Epithelial cell of proximal tubule (primary cell): ENCODE measurements around the gene ATG16L1. TPM values are rescaled to one million over a fixed set of nuclear protein-coding genes. Genes with fewer than 3 reads are reported as not detected.

ENCODE experiments used
- DNase-seq: peaks from one replicate; pipeline ENCODE4 v3.0.0-alpha.2; 2011; ENCODE audit warnings: low read depth
- H3K4me3 ChIP-seq: 2 replicates; pipeline ENCODE4 v1.5.1; 2011; ENCODE audit warnings: low read depth, mild to moderate bottlenecking, low read length
- CTCF ChIP-seq: conservative IDR thresholded peaks from 2 replicates; pipeline ENCODE4 v1.5.1; 2012; ENCODE audit warnings: low read depth, mild to moderate bottlenecking, low read length
- total RNA-seq: library from RNA; depleted of rRNA; stranded (reverse); fragments of >200 nt; gene quantifications from 2 replicates; pipeline ENCODE4 v1.2.3, GENCODE V29; 2015

Gene ATG16L1
- total RNA-seq, 1 donor from 2014 or later: 29.9 TPM

- TF ChIP-seq CTCF: no peak
- DNase-seq: no peak
- no peak overlapping the region for H3K4me3 ChIP-seq
Measured at GRCh38 chr2:233311241-233311926, 59.9 kb downstream of the ATG16L1 start.

- DNase-seq: no peak
- no peak for TF ChIP-seq CTCF
- no peak overlapping the region for H3K4me3 ChIP-seq
Measured at GRCh38 chr2:233312874-233313273, 61.4 kb downstream of the ATG16L1 start.

GRCh38 chr2:233314180-233314925, 62.9 kb downstream of the ATG16L1 start:
- no peak for TF ChIP-seq CTCF
- H3K4me3 ChIP-seq: no peak overlapping the region
- DNase-seq: no peak

GRCh38 chr2:233317196-233317943, 65.9 kb downstream of the ATG16L1 start:
- no peak for DNase-seq
- no peak for TF ChIP-seq CTCF
- H3K4me3 ChIP-seq: no peak overlapping the region

GRCh38 chr2:233319256-233319655, 67.8 kb downstream of the ATG16L1 start:
- no peak for DNase-seq
- no peak for TF ChIP-seq CTCF
- no peak overlapping the region for H3K4me3 ChIP-seq

GRCh38 chr2:233320470-233320869, 69.0 kb downstream of the ATG16L1 start:
- no peak overlapping the region for H3K4me3 ChIP-seq
- no peak for TF ChIP-seq CTCF
- no peak for DNase-seq
